ENCODE results near the gene STAC.
"Not testable (repeated sequence)": the region's sequence is repeated elsewhere in the genome, so short reads cannot be mapped to it uniquely, and the experiment has no call there.

Gene STAC

DNA sequence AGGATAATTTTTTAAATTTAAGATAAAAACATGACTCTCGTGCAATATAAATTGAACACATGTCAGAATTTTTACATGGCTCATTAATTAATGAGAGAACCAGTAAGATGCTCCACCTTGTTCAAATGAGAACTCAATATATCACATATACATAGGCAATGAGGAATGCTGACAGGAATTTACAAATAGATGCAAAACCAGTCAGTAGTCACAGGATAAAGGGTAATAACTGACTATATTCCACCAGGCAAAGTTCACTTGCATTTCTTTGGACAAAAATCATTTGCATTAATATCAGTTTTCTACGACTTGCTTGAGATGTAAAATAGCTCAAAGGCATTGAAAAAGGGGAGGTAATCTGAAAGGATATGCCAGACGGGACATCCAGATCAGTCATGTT is 139.4 kb downstream of the STAC start:
- no peak for DNase-seq (ENCODE audit: low read depth in 2 of 2)

DNA sequence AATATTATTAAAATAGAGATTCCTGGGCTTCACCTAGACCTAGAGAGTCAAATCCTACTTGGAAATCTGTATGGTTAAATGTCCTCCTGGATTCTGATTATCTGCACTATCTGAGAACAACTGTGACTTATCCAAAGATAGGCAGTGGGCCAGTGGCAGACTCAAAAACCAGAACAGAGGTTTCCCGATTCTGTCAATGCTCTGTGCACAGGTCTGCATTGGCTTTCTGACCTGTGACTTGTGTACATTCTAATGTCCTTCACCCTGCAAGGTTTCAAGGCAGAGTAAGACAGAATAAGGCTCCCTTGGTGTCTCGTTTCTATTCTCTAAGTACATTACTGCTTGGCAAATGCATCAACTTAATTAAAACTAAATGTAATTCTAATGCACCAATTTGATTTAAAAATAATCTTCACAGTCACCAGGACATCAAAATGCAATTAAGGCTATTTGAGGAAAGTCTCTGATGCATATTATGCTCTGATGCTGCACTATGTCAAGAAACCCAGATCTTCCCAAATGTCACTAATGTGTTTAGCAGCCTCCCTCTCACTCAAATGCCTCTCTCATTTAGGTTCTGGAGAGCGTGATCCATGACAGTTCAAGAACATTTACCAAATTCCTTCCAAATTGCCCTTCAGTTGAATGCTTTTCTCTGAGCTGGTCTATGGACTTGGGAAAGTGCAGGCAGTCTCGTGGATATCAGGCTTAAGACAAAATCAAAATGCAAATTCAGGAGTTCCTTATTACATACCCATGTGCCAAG is 140.1 kb downstream of the STAC start:
- no peak for DNase-seq (ENCODE audit: low read depth in 2 of 2)

DNA sequence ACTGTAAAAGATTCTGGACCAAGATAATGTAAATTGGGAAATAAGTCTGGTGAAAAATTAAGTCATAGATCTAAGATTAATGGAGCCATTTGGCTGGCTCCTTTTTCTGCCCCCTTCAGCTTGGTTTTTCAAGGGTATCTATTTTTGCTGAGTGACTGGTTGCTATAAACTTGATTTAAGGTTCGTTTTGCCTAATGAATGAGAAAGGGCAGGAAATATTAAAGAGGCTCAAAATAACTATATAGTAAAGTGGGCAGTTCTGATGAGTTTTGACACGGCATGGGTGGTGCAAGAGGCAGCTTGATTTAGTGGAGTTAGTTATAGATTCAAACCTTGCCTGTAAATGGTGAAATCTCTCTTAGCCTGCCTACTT is 140.7 kb downstream of the STAC start:
- no peak for DNase-seq (ENCODE audit: low read depth in 2 of 2)

DNA sequence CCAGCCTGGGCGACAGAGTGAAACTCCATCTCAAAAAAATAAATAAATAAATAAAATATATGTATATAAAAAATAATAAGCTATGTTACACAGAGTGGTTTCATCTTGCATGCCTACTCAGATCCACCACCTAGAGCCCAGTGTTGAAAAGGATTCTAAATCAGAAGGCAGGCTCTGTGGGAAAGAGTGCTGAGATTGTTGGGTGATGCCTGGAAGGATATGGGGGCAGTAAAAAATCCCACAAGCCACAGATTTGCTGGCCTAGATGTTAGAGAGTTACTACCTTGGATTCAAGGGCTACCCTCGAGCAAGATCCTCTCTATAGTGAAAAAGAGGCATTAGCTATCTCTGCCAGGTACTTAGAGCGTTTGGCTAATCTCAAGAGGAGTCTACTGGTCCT is 144.3 kb downstream of the STAC start:
- no peak for DNase-seq (ENCODE audit: low read depth in 2 of 2)

DNA sequence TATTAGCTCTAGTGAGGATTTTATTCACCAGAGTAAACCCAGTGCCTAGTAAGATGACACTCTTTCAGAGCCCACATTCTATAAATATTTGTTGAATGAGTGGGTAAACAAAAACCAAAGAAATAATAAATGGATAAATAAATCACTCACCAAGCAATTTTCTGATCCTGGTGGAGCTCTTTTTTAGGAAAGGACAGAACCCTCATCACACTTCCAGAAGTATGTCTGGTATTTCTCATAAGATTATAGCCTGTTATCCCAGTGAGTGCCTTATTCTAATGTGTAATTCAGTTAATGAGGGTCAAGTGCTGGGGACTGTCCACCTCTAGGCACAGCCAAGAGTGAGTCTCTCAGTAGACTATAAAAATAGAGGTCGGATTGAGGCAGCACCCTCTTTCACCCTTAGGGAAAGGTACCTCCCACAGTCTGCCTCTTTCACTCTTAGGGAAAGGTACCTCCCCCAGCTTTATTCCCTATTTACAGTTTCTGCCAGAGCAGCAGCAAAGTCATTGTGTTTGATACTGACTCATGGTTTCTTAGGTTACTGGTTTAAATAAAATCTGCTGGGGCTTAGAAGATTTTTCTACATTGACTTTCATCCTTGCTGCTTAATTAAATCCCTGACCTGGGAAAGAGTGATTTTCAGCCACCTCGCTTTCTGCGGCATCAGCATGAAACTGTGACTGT is 145.0 kb downstream of the STAC start:
- DNase-seq (ENCODE audit: low read depth in 2 of 2) = no peak

DNA sequence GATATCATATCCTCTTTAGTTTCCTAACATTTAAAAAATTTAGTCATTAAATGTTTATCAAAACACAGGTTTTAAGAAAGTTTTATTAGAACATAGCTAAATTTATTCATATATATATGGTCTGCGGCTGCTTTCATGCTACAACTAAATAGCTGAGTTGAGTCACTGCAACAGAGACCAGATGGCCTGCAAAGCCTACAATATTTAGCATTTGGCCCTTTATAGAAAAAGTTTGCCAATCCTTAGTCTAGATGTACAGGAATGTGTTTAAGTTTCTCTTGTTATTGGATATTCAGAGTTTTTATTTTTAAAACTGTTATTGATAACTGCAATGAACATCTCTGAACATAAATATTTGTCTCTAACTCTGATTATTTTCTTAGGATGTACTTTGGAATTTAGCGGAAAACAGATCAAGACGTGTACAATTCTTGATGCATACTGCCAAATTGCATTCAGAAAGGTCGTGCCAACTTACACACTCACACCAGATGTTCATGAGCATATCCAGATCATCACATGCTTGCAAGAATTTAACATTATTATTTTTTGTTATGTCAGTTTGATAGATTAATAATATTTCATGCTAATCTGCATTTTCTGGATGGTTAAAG is 157.9 kb downstream of the STAC start:
- no peak for DNase-seq (ENCODE audit: low read depth in 2 of 2)

DNA sequence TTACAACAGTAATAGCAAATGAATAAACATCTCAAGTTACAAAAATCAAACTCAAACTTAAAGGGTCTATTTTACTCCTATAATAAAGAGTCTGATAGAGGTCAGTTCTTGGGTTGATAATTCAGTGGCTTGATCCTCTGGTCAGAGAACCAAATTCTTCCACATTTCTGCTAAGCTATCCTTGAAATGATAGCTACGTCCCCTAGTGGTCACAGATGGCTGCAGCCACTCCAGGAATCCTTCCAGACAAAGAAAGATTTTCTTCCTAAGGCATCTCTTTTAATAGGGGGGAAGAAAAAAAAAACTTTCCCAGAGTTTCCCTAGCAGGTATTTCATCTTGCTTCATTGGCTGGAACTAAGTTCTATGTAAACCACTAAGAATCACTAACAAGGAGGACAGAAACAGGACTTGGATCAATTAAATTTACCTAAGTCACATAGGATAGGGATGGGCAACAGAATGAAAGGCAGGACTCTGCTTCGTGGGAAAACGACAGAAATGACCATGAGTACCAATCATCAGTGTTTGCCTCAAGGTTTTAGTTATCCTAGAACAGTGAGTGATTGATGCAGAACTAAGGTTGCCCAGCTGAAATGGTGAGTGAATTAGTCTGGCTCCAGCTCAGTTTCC is 160.7 kb downstream of the STAC start:
- DNase-seq (ENCODE audit: low read depth in 2 of 2) = no peak

DNA sequence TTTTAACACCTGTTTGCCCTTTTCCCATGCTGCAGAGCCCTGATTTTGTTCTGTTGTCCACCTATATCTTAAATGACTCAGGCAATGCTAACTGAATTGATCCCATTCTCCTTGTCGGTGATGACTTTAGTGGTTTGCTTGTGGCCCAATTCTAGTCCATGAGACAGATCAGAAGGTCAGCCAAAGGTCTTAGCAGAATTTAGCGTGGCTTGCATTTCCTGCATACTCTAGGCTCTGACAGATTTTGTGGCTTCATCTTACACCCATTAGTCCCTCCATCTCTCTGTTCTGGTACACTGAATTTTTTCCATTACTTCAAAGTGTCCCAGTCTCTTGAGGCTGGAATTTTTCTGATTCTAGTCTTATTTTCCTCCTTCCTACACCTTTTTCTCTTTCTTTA is 161.9 kb downstream of the STAC start:
- no peak for DNase-seq (ENCODE audit: low read depth in 2 of 2)

DNA sequence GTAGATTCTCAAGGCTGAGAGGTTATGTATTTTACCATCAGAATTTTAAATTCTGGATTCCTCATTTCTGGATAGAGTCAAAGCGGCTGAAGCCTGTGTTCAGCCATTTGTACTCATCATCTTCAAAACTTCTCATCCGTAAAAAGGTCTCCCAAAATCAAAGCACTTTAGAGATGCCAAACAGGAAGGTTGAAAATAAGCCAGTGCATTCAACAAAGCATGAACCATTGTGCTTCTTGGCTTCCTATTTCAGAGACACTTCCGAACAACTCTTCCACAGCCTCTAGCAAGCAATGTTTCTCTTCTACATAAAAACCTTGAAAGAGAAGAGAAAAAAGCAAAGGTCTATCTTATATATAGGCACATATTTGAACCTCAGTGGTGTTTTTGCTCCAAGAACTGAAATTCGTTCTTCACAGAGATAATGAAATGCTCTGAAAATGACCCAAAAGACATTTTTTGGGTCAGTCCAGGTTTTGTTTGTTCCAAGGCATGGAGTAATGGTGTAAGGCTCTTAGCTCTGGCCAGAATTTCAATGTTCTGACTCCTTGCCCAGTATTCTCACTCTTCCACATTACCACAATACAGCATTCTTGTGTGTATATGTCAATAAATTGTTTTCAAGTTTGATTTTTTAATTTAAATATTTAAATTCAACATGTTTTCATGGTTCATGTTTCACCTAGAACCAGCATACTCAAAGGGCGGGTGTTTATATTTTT is 163.1 kb downstream of the STAC start:
- DNase-seq (ENCODE audit: low read depth in 2 of 2) = no peak

DNA sequence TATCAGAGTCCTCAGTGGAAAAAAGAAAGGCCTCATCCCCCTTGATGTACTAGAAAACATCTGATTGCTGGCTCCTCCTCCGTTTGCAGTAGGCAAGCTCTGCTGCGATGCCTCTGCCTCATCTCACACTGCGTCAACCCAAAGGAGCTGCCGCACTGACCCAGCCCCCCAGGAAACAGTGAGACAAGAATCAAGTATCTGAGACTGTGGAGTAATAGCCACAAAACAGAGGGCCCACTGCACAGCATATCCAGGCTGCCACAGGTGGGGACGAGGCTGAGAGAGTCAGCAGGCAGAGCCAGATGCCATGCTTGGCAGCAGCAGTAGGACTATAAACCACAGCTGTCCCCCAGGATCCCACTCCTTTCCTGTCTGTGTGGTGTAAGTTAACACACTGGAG is 165.9 kb downstream of the STAC start:
- no peak for DNase-seq (ENCODE audit: low read depth in 2 of 2)

DNA sequence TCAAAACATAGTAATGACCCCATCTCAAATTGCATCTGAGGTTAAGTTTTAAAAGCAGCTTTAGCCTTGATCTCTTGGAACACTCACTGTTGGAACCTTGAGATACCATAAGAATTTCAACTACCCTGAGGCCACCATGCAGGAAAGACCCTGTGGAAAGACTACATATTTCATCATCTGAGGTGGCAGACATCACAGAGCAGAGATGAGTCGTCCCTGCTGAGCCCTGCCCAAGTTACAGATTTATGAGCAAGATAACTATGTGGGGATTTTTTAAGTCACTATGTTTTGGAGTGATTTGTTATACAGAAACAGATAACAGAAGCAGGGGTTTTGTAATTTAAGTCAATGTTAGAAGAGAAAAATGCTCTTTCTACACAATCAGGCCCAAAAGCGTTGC is 168.4 kb downstream of the STAC start:
- DNase-seq (ENCODE audit: low read depth in 2 of 2) = no peak

DNA sequence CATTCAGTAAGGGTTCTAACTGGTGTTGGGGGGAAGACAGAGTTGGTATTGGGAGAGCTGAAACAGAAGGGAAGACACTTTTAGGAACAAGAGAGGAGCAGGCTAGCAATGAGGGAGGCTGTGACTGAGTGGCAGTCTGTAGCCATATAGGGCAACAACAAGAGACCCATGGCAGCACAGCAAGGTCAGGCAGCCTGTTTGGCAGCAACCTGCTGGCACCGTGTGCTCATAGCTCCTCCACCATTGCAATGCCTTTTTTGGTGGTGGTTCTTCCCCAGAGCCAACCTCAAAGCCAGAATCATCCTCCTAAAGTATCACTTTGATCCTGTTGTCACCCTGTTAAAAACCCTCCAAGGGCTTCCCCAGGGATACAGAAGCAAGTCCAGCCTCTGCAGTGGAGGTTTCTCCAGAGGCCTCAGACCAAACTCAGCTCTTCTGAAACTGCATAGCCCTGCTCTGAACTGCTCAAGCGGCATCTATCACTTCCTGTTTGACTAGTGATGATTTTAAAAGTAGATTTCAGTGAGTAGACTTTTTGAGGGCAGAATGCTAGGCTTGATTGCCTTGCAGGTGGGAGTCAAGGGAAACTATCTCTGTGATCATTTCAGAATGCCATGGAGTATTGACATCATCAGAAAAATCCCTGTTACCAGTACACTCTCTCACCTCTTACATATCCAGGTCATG is 176.9 kb downstream of the STAC start:
- no peak for DNase-seq (ENCODE audit: low read depth in 2 of 2)

DNA sequence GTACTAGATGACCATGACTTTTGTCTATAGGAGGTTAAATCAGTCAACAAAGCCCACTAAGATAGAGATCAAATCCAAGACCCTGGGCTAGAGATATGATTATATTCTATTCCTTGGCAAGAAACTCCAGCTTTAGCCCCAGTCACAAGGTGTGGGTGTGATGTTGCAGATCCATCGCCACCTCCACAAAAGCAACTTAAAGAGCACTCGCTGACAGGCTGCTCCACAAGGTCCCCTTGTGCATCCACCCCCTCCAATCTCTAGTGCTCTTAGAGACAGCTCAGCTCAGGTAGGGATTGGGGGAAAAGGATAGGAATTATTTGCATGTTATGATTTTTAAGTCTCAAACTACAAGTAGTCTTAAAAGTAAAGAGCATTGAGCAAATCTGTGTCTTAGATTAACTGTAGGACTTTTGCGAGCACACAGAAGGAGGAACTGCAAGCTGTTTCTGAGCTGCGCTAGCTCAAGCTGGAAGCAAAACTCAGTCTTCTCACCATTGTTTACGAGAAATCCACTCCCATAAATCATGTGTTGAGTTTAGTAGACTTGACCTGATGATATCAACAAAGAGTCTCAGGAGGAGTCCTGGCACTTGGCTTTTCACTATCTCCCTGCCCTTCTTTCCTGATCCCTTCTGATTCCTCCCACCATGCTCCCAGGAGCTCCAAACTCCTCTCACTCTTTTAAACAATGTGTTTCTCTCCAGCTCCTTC is 177.6 kb downstream of the STAC start:
- DNase-seq (ENCODE audit: low read depth in 2 of 2) = no peak

DNA sequence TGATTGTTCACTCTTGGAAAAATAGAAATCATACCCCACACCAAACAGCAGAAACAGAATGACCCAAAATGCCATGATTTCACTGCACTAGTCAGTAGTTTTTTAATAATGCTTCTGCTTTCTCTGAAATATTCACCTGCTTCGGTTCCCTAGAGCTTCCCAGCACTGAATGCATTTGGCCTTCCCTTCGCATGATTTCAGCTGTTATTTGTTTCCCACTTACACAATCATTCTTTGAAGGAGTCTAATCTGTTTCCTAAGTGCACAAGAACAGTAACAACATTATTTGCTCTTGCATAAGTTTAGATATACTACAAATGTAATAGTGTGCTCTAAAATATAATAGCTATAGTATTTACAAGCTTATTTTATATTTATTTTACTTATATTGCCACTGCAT is 178.7 kb downstream of the STAC start:
- DNase-seq (ENCODE audit: low read depth in 2 of 2) = no peak

DNA sequence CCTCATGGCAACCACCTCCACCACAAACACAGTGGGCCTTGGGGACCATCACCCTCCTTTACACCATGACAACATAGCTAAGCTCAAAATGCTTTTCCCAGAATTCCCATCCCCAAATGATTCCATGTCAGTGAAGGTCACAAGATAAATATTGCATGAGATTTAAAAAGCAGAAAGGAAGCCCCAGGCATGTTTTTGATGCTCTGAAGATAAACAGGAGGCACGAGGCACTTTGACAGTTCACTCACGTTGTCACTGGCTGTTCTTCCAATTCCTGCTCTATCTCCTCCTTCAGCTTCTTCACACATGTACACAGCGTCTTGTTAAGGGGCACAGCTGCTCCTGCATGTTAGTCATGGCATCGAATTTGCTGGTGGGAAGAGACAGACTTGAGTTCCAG is 180.4 kb downstream of the STAC start:
- DNase-seq (ENCODE audit: low read depth in 2 of 2) = no peak

DNA sequence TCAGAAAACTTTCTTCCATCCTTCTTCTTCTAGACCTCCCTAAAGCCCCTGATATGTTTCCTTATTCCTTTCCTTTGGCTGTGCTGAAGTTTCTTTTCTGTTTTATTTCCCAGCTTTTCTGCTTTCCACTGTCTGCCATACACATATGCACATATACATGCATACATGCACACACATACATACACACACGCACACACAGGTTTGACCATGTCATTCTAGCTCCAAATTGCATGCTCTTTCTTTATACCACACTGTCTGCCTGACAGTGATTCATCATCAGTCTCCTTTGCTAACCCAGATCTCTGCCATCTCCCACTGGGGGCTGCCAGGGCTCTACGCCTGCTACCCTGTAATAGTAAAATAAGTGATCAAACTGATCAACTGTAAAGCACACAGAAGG is 181.3 kb downstream of the STAC start:
- DNase-seq (ENCODE audit: low read depth in 2 of 2) = no peak

DNA sequence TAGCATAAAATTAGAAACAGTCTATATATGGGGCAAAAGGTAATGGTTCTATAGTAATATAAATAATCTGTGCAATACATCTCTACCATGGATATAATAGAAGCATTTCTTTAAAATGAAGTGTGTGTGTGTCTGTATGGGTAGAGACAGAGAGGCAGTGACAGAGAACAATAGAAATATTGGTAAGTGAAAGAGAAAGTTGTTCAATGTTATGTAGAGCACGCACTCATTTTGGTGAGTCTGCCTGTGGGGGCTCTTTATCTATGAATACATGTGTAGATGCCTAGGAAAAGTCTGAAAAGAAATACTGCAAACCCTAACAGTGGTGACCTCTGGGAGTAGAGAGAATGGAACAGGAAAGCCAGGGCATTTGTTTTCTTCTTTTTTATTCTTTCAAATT is 182.6 kb downstream of the STAC start:
- DNase-seq (ENCODE audit: low read depth in 2 of 2) = no peak

DNA sequence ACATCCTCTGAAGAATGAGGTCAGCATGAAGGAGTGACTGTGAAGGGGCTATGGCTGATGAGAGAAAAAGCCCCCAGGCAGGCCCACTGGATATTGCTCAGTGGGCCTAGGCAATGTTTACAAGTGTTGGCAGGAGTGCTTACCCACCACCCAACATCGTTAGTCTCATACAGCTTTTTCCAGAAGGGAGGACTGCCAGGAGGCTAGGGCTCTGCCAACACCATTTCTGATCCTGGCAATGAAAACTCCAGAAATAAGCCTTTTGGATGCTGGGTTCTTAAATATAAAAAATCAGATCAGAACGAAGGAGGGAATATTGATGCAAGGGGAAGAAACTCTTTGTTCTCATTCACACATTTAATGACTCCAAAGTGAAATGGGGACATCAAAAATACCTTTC is 194.9 kb downstream of the STAC start:
- DNase-seq (ENCODE audit: low read depth in 2 of 2) = no peak

DNA sequence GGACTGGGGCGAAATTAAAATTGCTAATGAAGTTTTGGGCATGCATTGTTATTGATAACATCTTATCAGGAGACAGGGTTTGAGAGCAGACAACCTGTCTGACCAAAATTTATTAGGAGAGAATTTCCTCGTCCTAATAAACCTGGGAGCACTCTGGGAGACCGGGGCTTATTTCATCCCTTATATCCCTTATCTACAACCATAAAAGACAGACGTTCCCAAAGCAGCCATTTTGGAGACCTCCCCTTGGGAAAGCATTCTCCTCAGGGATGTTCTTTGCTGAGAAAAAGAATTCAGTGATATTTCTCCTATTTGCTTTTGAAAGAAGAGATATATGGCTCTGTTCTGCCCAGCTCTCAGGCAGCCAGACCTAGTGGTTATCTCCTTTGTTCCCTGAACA is 198.1 kb downstream of the STAC start:
- not testable (repeated sequence) for DNase-seq (ENCODE audit: low read depth in 2 of 2)

DNA sequence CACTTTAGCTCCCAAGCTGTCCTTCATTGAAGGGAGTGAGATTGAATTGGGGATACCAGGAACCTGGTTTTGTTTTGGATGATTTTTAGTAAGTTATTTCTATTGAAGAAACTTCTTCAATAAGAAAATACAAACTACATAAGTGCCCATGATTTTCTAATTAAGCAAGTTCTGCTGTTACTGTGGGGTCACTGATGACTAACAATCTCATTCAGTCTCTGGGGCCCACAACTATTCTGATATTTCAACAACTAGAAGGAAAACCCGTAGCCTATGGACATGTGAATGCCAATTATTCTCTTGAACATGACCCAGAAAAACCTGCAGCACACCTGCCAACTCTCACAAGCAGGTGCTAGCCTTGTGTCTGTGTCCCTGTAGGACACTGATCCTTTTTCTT is 199.4 kb downstream of the STAC start:
- no peak for DNase-seq (ENCODE audit: low read depth in 2 of 2)

DNA sequence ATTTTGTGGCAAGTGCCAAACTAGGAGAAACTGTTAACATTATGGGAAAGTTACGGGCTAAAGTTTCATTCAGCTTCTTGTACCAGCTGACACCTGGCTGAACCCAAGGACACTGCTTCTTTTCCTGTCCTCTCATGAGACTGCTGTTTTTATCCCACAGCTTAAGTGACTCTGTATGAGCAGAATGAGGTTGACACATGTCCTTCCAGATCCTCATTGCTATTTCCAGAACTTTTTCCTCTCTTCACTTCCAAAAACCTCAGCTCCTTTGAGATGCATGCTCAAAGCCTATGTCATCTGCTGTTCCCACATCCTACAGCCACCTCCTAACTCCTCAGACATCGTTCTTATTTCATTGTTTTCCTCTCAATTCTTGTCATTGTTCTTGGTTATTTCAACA is 200.4 kb downstream of the STAC start:
- no peak for DNase-seq (ENCODE audit: low read depth in 2 of 2)
